IPS-NIHi11 (cell line): ENCODE results near the gene OSBPL10.
"Not testable (repeated sequence)": the region's sequence is repeated elsewhere in the genome, so short reads cannot be mapped to it uniquely, and the experiment has no call there.

Experiments
- DNase-seq: peaks from one replicate; pipeline ENCODE4 v3.0.0; 2012; ENCODE audit warnings: mixed read lengths, low spot score

OSBPL10 gene

GRCh38 chr3:31890742-31891469, 90.2 kb downstream of the OSBPL10 start:
- no peak for DNase-seq

GRCh38 chr3:31890007-31890406, 91.1 kb downstream of the OSBPL10 start:
- no peak for DNase-seq

- no peak for DNase-seq
Measured at GRCh38 chr3:31885235-31885634, 95.8 kb downstream of the OSBPL10 start.

GRCh38 chr3:31884251-31884650, 96.8 kb downstream of the OSBPL10 start:
- no peak for DNase-seq

- no peak for DNase-seq
Measured at GRCh38 chr3:31882895-31883294, 98.2 kb downstream of the OSBPL10 start.

- DNase-seq: no peak
Measured at GRCh38 chr3:31882431-31882830, 98.6 kb downstream of the OSBPL10 start.

- no peak for DNase-seq
Measured at GRCh38 chr3:31880482-31881078, 100.5 kb downstream of the OSBPL10 start.

- DNase-seq: no peak
Measured at GRCh38 chr3:31880020-31880419, 101.0 kb downstream of the OSBPL10 start.

GRCh38 chr3:31879365-31879764, 101.7 kb downstream of the OSBPL10 start:
- no peak for DNase-seq

GRCh38 chr3:31878231-31878838, 102.7 kb downstream of the OSBPL10 start:
- DNase-seq: no peak

GRCh38 chr3:31876331-31876730, 104.7 kb downstream of the OSBPL10 start:
- no peak for DNase-seq

GRCh38 chr3:31875437-31875836, 105.6 kb downstream of the OSBPL10 start:
- DNase-seq: no peak

- DNase-seq: no peak
Measured at GRCh38 chr3:31873254-31873820, 107.7 kb downstream of the OSBPL10 start.

GRCh38 chr3:31871939-31872507, 109.0 kb downstream of the OSBPL10 start:
- no peak for DNase-seq

- not testable (repeated sequence) for DNase-seq
Measured at GRCh38 chr3:31870111-31870510, 111.0 kb downstream of the OSBPL10 start.

- DNase-seq: no peak
Measured at GRCh38 chr3:31868236-31868635, 112.8 kb downstream of the OSBPL10 start.

GRCh38 chr3:31862666-31863279, 118.3 kb downstream of the OSBPL10 start:
- no peak for DNase-seq

GRCh38 chr3:31861826-31862225, 119.2 kb downstream of the OSBPL10 start:
- no peak for DNase-seq

- DNase-seq: not testable (repeated sequence)
Measured at GRCh38 chr3:31860642-31861041, 120.4 kb downstream of the OSBPL10 start.

- DNase-seq: no peak
Measured at GRCh38 chr3:31859245-31859644, 121.8 kb downstream of the OSBPL10 start.

- DNase-seq: no peak
Measured at GRCh38 chr3:31858439-31858838, 122.6 kb downstream of the OSBPL10 start.

GRCh38 chr3:31853580-31853979, 127.5 kb downstream of the OSBPL10 start:
- DNase-seq: no peak
